SK-N-SH (cell line): Measurements from ENCODE around the gene GUCY2C.

Experiments
- CHD2 ChIP-seq: fragments of 150-350 bp; IDR thresholded peaks from 2 replicates; pipeline ENCODE4 v1.6.1; 2018; ENCODE audit warnings: low read length; ENCODE audit not compliant: partially characterized antibody
- ELF1 ChIP-seq: IDR thresholded peaks from 2 replicates; pipeline ENCODE4 v1.4.0; 2012
- FOSL2 ChIP-seq: IDR thresholded peaks from 2 replicates; pipeline ENCODE4 v1.4.0; 2012; ENCODE audit warnings: low read depth, mild to moderate bottlenecking, moderate library complexity, borderline replicate concordance
- GATA2 ChIP-seq: sonication (generic); formaldehyde crosslinking; IDR thresholded peaks from 2 replicates; pipeline ENCODE4 v1.5.0; 2020; ENCODE audit warnings: mild to moderate bottlenecking, missing genetic modification reagents
- IRF3 ChIP-seq: fragments of 150-350 bp; IDR thresholded peaks from 2 replicates; pipeline ENCODE4 v1.6.1; 2016; ENCODE audit warnings: mild to moderate bottlenecking, low read depth, low read length
- JUND ChIP-seq: IDR thresholded peaks from 2 replicates; pipeline ENCODE4 v1.4.0; 2012
- MAX ChIP-seq: IDR thresholded peaks from 2 replicates; pipeline ENCODE4 v1.4.0; 2012; ENCODE audit warnings: low read depth
- PBX3 ChIP-seq: IDR thresholded peaks from 2 replicates; pipeline ENCODE4; 2012
- POLR2AphosphoS5 ChIP-seq: IDR thresholded peaks from 2 replicates; pipeline ENCODE4 v1.6.1; 2012; ENCODE audit warnings: low read depth, low read length
- RAD21 ChIP-seq: IDR thresholded peaks from 2 replicates; pipeline ENCODE4 v1.6.1; 2012; ENCODE audit warnings: mild to moderate bottlenecking, low read length
- RFX5 ChIP-seq: IDR thresholded peaks from 2 replicates; pipeline ENCODE4 v1.6.1; 2012; ENCODE audit warnings: mild to moderate bottlenecking, improper control_type of control experiment, low read length
- TAF1 ChIP-seq: IDR thresholded peaks from 2 replicates; pipeline ENCODE4 v1.6.1; 2012; ENCODE audit warnings: low read depth, mild to moderate bottlenecking, low read length, moderate library complexity, borderline replicate concordance
- TF ChIP-seq, protein P1 (sequence below): fragments of 200-600 bp; sonication (generic); IDR thresholded peaks from 2 replicates; pipeline ENCODE4 v1.6.1; 2017; ENCODE audit warnings: antibody characterized with exemption, mild to moderate bottlenecking, moderate library complexity
- TF ChIP-seq, protein P2 (sequence below): fragments of 150-350 bp; IDR thresholded peaks from 2 replicates; pipeline ENCODE4 v1.6.1; 2017; ENCODE audit warnings: antibody characterized with exemption, low read length, low read depth, borderline replicate concordance

- TF ChIP-seq, protein P1, sequence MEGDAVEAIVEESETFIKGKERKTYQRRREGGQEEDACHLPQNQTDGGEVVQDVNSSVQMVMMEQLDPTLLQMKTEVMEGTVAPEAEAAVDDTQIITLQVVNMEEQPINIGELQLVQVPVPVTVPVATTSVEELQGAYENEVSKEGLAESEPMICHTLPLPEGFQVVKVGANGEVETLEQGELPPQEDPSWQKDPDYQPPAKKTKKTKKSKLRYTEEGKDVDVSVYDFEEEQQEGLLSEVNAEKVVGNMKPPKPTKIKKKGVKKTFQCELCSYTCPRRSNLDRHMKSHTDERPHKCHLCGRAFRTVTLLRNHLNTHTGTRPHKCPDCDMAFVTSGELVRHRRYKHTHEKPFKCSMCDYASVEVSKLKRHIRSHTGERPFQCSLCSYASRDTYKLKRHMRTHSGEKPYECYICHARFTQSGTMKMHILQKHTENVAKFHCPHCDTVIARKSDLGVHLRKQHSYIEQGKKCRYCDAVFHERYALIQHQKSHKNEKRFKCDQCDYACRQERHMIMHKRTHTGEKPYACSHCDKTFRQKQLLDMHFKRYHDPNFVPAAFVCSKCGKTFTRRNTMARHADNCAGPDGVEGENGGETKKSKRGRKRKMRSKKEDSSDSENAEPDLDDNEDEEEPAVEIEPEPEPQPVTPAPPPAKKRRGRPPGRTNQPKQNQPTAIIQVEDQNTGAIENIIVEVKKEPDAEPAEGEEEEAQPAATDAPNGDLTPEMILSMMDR = no peak
- TF ChIP-seq MAX = no peak
- no peak for TF ChIP-seq RAD21
- TF ChIP-seq POLR2AphosphoS5 = no peak
- no peak for TF ChIP-seq IRF3
- TF ChIP-seq JUND = no peak
- no peak for TF ChIP-seq ELF1
- TF ChIP-seq RFX5 = no peak
- TF ChIP-seq, protein P2, sequence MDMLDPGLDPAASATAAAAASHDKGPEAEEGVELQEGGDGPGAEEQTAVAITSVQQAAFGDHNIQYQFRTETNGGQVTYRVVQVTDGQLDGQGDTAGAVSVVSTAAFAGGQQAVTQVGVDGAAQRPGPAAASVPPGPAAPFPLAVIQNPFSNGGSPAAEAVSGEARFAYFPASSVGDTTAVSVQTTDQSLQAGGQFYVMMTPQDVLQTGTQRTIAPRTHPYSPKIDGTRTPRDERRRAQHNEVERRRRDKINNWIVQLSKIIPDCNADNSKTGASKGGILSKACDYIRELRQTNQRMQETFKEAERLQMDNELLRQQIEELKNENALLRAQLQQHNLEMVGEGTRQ = no peak
- TF ChIP-seq PBX3 = no peak
- TF ChIP-seq TAF1 = no peak
- TF ChIP-seq CHD2 = no peak
- no peak for TF ChIP-seq FOSL2
- TF ChIP-seq GATA2 (CRISPR knock-in tag) = no peak
These were observed 90.9 kb downstream of the GUCY2C start for GRCh38 chr12:14605401-14605989.
